Glomerular endothelial cell (primary cell): ENCODE data around the gene RBBP4. TPM values are rescaled to one million over a fixed set of nuclear protein-coding genes. Genes with fewer than 3 reads are reported as not detected.

Experiments used
- DNase-seq: peaks from one replicate; pipeline ENCODE4 v3.0.0-alpha.2; 2011; ENCODE audit warnings: low read depth, low spot score; ENCODE audit errors: extremely low read depth
- total RNA-seq: library from RNA; depleted of rRNA; stranded (reverse); fragments of >200 nt; gene quantifications from 2 replicates; pipeline ENCODE4 v1.2.3, GENCODE V29; 2015

Gene RBBP4
- total RNA-seq, 1 donor from 2014 or later: 182 TPM

- no peak for DNase-seq
Observed at GRCh38 chr1:32717503-32717902, 66.5 kb downstream of the RBBP4 start.

GRCh38 chr1:32718036-32718435 is 67.0 kb downstream of the RBBP4 start:
- DNase-seq: no peak

- no peak for DNase-seq
Observed at GRCh38 chr1:32718527-32718926, 67.5 kb downstream of the RBBP4 start.

- no peak for DNase-seq
Observed at GRCh38 chr1:32719681-32720275, 68.8 kb downstream of the RBBP4 start.

GRCh38 chr1:32724678-32725614 is 73.9 kb downstream of the RBBP4 start:
- peak; percentile 39 for DNase-seq

- DNase-seq: no peak
Observed at GRCh38 chr1:32725615-32725982, 74.6 kb downstream of the RBBP4 start.

GRCh38 chr1:32727876-32728275 is 76.9 kb downstream of the RBBP4 start:
- no peak for DNase-seq

- no peak for DNase-seq
Observed at GRCh38 chr1:32728413-32729077, 77.5 kb downstream of the RBBP4 start.

GRCh38 chr1:32729254-32730046 is 78.4 kb downstream of the RBBP4 start:
- no peak for DNase-seq

- no peak for DNase-seq
Observed at GRCh38 chr1:32733582-32734321, 82.7 kb downstream of the RBBP4 start.

Other genes starting within 250 kb of the RBBP4 start
- not detected in 2 replicates for gene ZBTB8B, start 186.1 kb upstream of the RBBP4 start, total RNA-seq
- 8.4 and 10.4 TPM in 2 replicates for gene ZBTB8A, start 111.8 kb upstream of the RBBP4 start, total RNA-seq
- gene ZBTB8OS, start 658 bp upstream of the RBBP4 start, total RNA-seq: 24.5 and 29.8 TPM in 2 replicates
- gene SYNC, start 51.6 kb downstream of the RBBP4 start, total RNA-seq: 17.6 and 23.9 TPM in 2 replicates
- gene YARS1, start 166.2 kb downstream of the RBBP4 start, total RNA-seq: 60.7 and 74.8 TPM in 2 replicates
- gene S100PBP, start 166.4 kb downstream of the RBBP4 start, total RNA-seq: 18.9 and 40.8 TPM in 2 replicates
- 0.99 TPM in 1 of 2 replicates, not detected in the other for gene FNDC5, start 219.7 kb downstream of the RBBP4 start, total RNA-seq
- gene HPCA, start 235.3 kb downstream of the RBBP4 start, total RNA-seq: not detected in 2 replicates